ENCODE data around the gene PET117.
A peak's percentile ranks its signal among the peaks of the same experiment; 100 is the strongest.
"Not testable (repeated sequence)": the region's sequence is repeated elsewhere in the genome, so short reads cannot be mapped to it uniquely, and the experiment has no call there.

PET117 gene, protein sequence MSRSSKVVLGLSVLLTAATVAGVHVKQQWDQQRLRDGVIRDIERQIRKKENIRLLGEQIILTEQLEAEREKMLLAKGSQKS

DNA sequence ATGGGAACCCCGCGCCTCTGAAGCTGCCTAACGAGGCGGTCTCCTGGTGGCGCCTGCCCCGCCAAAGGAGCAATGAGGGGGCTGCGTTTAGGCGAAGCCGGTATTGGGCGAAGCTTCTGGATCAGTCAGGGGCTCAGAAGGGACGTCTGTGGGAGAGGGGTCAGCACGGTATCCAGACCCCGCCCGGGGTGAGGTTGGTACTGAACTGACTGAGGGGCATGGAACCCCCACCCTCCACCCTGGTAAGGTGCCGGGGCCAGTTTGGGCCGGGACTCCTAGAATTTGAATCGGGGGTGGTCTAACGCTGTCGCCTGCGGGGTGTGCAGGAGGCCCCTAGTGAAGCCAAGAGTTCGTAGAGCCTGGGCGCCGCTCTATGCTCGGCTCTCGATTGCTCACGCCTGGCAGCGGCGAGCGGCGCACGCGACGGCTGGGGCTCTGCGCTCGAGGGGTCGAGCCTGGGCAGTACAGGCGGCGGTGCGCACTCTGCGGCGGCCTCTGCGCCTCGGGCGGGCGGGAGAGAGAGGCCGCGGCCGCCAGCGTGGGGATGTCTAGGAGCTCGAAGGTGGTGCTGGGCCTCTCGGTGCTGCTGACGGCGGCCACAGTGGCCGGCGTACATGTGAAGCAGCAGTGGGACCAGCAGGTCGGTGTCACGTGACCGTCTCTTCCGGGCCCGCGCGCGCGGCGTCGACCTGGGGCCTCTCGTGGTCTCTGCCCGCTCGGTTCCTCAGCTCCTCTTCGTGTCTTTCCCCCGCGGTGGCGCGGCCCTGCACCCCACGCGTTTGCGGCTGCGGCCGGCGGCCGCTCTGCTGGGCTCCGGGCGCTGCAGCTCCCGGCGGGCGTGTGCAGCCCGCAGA, at the start of gene PET117, which contains the start of gene KAT14:
Gene PET117 (plus strand): TSS at position 452 of the 854 bp plus-strand sequence. CDS start 93 bp downstream, at position 545.
Gene KAT14 (plus strand): TSS at position 452 of the 854 bp plus-strand sequence. CDS start 4,798 bp downstream, outside the sequence.
- TF ChIP-seq, protein P1, sequence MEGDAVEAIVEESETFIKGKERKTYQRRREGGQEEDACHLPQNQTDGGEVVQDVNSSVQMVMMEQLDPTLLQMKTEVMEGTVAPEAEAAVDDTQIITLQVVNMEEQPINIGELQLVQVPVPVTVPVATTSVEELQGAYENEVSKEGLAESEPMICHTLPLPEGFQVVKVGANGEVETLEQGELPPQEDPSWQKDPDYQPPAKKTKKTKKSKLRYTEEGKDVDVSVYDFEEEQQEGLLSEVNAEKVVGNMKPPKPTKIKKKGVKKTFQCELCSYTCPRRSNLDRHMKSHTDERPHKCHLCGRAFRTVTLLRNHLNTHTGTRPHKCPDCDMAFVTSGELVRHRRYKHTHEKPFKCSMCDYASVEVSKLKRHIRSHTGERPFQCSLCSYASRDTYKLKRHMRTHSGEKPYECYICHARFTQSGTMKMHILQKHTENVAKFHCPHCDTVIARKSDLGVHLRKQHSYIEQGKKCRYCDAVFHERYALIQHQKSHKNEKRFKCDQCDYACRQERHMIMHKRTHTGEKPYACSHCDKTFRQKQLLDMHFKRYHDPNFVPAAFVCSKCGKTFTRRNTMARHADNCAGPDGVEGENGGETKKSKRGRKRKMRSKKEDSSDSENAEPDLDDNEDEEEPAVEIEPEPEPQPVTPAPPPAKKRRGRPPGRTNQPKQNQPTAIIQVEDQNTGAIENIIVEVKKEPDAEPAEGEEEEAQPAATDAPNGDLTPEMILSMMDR (conservative IDR thresholded peaks at IDR 0.05): no peak
- H3K27ac ChIP-seq: peak within 1 kb of the TSS; percentile 97

- not testable (repeated sequence) for H3K27ac ChIP-seq
These were observed 49.4 kb upstream of the PET117 start for GRCh38 chr20:18088298-18088697.

DNA sequence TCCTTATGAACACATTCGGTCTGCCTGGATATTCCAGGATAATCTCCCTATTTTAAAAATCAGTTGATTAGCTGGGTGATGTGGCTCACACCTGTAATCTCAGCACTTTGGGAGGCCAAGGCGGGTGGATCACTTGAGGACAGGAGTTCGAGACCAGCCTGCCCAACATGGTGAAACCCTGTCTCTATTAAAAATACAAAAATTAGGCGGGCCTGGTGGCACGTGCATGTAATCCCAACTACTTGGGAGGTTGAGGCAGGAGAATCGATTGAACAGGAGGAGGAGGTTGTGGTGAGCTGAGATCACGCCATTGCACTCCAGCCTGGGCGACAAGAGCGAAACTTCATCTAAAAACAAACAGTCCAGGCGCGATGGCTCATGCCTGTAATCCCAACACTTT, 48.8 kb upstream of the PET117 start:
- H3K27ac ChIP-seq: not testable (repeated sequence)

DNA sequence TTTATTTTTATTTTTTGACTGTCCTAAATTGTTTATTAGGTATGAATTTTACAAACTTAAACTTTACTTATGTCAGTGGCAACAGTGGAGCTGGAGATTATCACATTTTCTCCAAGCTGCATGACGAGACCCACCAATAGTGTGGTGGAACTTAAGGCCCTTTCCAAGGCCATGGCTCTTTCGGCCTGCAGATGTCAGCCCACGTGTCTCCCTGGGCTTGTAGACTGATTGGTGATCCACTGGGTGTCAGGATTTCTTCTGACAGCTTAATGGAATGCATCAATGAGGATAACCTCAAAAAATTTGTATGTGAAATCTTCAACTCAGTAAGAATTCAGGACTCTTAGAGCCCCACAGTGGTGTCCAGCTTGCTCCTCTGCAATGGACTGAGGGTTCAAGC, 47.6 kb upstream of the PET117 start:
- TF ChIP-seq, protein P1 (conservative IDR thresholded peaks at IDR 0.05): no peak
- H3K27ac ChIP-seq: no peak overlapping the region

- H3K27ac ChIP-seq: no peak overlapping the region
- TF ChIP-seq, protein P1 (conservative IDR thresholded peaks at IDR 0.05): no peak
These were observed 47.2 kb upstream of the PET117 start for GRCh38 chr20:18090477-18090876.

GRCh38 chr20:18091623-18092022, 46.0 kb upstream of the PET117 start:
- TF ChIP-seq, protein P1 (conservative IDR thresholded peaks at IDR 0.05): no peak
- H3K27ac ChIP-seq: no peak overlapping the region

GRCh38 chr20:18092890-18093289, 44.8 kb upstream of the PET117 start:
- TF ChIP-seq, protein P1 (conservative IDR thresholded peaks at IDR 0.05): no peak
- H3K27ac ChIP-seq: no peak overlapping the region

DNA sequence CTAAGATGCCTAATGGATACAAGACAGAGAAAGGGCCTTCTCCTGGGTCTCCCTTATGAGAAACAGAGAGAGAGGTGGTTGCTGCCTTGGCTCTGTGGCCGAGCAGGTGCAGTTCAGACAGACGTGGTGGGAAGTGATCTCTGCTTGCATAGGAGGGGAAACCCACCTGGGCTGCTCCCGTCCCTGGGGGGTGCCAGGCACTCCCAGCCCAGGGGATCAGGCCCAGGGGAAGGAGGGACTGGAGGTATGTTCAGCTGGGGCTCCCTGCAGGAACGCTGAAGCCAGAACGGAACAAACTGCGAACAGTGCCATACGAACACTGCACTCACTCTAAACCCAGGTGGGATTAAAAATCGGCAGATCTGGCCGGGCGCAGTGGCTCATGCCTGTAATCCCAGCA, 44.3 kb upstream of the PET117 start:
- H3K27ac ChIP-seq: no peak overlapping the region
- TF ChIP-seq, protein P1 (conservative IDR thresholded peaks at IDR 0.05): no peak

Data from VCaP (cell line).